Activated naive CD4-positive, alpha-beta T cell treated with anti-CD3 and anti-CD28 coated beads for 36 hours (primary cell): ENCODE measurements around the gene ADK. TPM values are rescaled to one million over a fixed set of nuclear protein-coding genes. Genes with fewer than 3 reads are reported as not detected.
"Not testable (repeated sequence)": the region's sequence is repeated elsewhere in the genome, so short reads cannot be mapped to it uniquely, and the experiment has no call there.

Experiments
- CTCF ChIA-PET: fragments of 350-600 bp; sonication (Branson Sonifier 250); formaldehyde crosslinking; loops from one replicate; lab custom pipeline; 2021; ENCODE audit warnings: antibody characterized with exemption; lab: Charles Lee
- DNase-seq: peaks from one replicate; pipeline ENCODE4 v3.0.0-alpha.2; 2020
- H3K27ac Mint-ChIP-seq: one replicate; pipeline ENCODE4 v1.8.0; 2021; ENCODE audit warnings: mild to moderate bottlenecking, mixed read lengths
- H3K27me3 Mint-ChIP-seq: one replicate; pipeline ENCODE4 v1.8.0; 2021; ENCODE audit warnings: low read depth, mixed read lengths
- H3K36me3 Mint-ChIP-seq: one replicate; pipeline ENCODE4 v1.8.0; 2021; ENCODE audit warnings: low read depth, mixed read lengths
- H3K4me1 Mint-ChIP-seq: one replicate; pipeline ENCODE4 v1.8.0; 2021; ENCODE audit warnings: low read depth, mixed read lengths
- H3K4me3 Mint-ChIP-seq: one replicate; pipeline ENCODE4 v1.8.0; 2021; ENCODE audit warnings: mild to moderate bottlenecking, moderate library complexity, mixed read lengths
- H3K9me3 Mint-ChIP-seq: one replicate; pipeline ENCODE4 v1.8.0; 2021; ENCODE audit warnings: mixed read lengths
- intact Hi-C: fragments of 100-400 bp; cut with micrococcal nuclease; formaldehyde crosslinking; loops from one replicate; pipeline ENCODE4 v1.15.1; 2023
- total RNA-seq, 2 experiments: library from RNA; stranded (reverse); gene quantifications; one replicate each; pipeline ENCODE4 v1.2.3, GENCODE V29; 2021

Gene ADK
- total RNA-seq, 2 experiments from 2014 or later = 43.4 to 43.9 TPM

DNA sequence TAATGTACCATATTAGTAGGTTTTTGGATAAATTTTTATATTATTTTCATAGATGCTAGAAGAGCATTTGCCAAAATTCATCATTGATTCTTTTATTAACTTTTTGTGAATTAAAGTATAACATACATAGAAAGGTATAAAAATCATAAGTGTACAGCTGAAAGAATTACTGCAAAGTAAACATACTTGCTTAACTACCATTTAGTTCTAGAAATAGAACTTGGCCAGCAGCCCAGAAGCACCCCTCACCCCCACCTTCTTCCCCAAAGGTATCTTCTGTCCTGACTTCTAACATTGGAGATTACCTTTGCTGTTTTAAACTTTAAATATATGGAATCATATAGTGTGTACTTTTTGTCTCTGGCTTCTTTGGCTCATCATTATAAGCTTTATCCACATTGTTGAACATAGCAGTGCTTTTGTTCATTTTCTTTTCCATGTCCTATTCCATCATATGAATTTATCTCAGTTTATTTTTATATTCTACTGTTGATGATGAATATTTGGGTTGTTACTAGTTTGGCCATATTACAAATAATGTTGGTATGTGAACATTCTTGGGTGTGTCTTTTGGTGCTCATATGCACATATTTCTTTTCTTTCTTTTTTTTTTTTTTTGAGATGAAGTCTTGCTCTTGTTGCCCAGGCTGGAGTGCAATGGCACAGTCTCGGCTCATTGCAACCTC, 142.8 kb downstream of the ADK start:
- no peak overlapping the region for H3K27ac Mint-ChIP-seq
- no peaks in the 10 kb centered on the region for H3K9me3 Mint-ChIP-seq
- intact Hi-C loops = no loop called here
- H3K36me3 Mint-ChIP-seq = peaks cover 2% of the 10 kb centered on the region
- H3K4me1 Mint-ChIP-seq = peaks cover 16% of the 10 kb centered on the region
- H3K4me3 Mint-ChIP-seq = no peak overlapping the region
- DNase-seq = no peak
- H3K27me3 Mint-ChIP-seq = no peaks in the 10 kb centered on the region
- CTCF ChIA-PET = interaction anchor here (0.8 kb wide), 1 partner anchor 24 kb away, joined by 3 read pairs; no protein-coding TSS in a partner anchor

DNA sequence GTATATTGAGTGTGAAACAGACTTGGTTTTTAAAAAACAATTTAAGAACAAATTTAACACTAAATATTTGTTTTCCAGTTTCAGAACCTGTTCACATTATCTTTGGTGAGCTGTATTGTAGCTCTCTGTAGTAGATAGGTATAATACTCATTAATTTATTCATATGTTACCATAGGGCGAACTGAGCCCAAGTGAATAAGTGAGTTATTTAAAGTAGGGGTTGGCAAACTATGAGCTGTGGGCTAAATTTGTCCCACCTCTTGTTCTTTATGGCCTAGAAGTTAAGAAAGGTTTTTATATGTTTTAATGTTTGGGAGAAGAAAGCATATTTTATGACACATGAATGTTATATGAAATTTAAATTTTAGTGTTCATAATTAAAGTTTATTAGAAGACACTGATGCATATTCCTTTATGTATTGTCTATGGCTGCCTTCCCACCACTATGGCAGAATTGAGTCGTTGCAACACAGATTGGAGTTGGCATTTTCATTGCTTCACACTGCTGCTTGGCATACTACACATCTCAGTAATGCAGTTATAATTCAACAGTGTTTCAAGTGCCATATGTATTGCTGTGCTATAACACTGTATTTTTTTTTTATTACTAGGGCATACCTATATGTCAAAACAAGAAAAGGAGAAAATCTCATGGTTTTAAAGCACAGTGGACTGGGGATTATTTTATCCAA, 146.5 kb downstream of the ADK start:
- CTCF ChIA-PET = interaction anchor here (1.1 kb wide), 1 partner anchor 803 kb away, joined by 3 read pairs; no protein-coding TSS in a partner anchor
- no peaks in the 10 kb centered on the region for H3K27me3 Mint-ChIP-seq
- no peak for DNase-seq

GRCh38 chr10:74300074-74300621, 149.1 kb downstream of the ADK start:
- H3K9me3 Mint-ChIP-seq, H3K36me3 Mint-ChIP-seq, intact Hi-C loops, H3K4me1 Mint-ChIP-seq, DNase-seq, H3K27me3 Mint-ChIP-seq, H3K27ac Mint-ChIP-seq, H3K4me3 Mint-ChIP-seq: not testable (repeated sequence)
- CTCF ChIA-PET = interaction anchor here (0.7 to 0.8 kb wide), 3 partner anchors 34 to 632 kb away, joined by 3 to 5 read pairs (median 3); no protein-coding TSS in a partner anchor

More for the DNA sequence above, 146.5 kb downstream of the ADK start:
- H3K36me3 Mint-ChIP-seq = peaks cover 2% of the 10 kb centered on the region
- no peak overlapping the region for H3K27ac Mint-ChIP-seq
- intact Hi-C loops = no loop called here
- peaks cover 7% of the 10 kb centered on the region for H3K4me1 Mint-ChIP-seq
- H3K9me3 Mint-ChIP-seq = no peaks in the 10 kb centered on the region
- no peak overlapping the region for H3K4me3 Mint-ChIP-seq

GRCh38 chr10:74300666-74301065, 149.6 kb downstream of the ADK start:
- CTCF ChIA-PET = interaction anchor here (0.8 kb wide), 1 partner anchor 172 kb away, joined by 3 read pairs; no protein-coding TSS in a partner anchor
- no peaks in the 10 kb centered on the region for H3K9me3 Mint-ChIP-seq
- intact Hi-C loops = no loop called here
- H3K4me1 Mint-ChIP-seq = peaks cover 4% of the 10 kb centered on the region
- H3K36me3 Mint-ChIP-seq = peaks cover 2% of the 10 kb centered on the region
- no peak overlapping the region for H3K4me3 Mint-ChIP-seq
- H3K27ac Mint-ChIP-seq = no peak overlapping the region
- no peaks in the 10 kb centered on the region for H3K27me3 Mint-ChIP-seq
- no peak for DNase-seq

DNA sequence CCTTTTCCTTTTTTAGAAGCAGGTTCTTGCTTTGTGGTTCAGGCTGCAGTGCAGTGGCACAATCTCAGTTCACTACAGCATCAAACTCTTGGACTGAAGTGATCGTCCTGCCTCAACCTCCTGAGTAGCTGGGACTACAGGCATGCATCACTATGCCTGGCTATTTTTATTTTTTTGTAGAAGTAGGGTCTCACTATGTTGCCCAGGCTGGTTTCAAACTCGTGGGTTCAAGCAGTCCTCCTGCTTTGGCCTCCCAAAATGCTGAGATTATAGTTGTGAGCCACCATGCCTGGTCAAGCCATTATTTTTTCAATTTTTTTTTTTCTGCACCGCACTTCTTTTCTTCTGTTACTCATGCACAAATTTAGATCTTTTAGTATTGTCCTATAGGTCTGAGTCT, 154.7 kb downstream of the ADK start:
- Mint-ChIP-seq H3K4me1 (peaks cover 12% of the 10 kb centered on the region), H3K27ac (no peak overlapping the region), H3K4me3 (no peak overlapping the region), H3K27me3 (no peaks in the 10 kb centered on the region), H3K9me3 (no peaks in the 10 kb centered on the region), H3K36me3 (no peaks in the 10 kb centered on the region)
- no peak for DNase-seq
- CTCF ChIA-PET = interaction anchor here (0.6 kb wide), 1 partner anchor 387 kb away, joined by 3 read pairs; no protein-coding TSS in a partner anchor
- intact Hi-C loops = no loop called here

GRCh38 chr10:74306227-74306982, 155.4 kb downstream of the ADK start:
- H3K27me3 Mint-ChIP-seq = no peaks in the 10 kb centered on the region
- no peaks in the 10 kb centered on the region for H3K36me3 Mint-ChIP-seq
- no peaks in the 10 kb centered on the region for H3K9me3 Mint-ChIP-seq
- H3K4me3 Mint-ChIP-seq = no peak overlapping the region
- CTCF ChIA-PET = no interaction called here
- no peak overlapping the region for H3K27ac Mint-ChIP-seq
- intact Hi-C loops = no loop called here
- H3K4me1 Mint-ChIP-seq = peaks cover 12% of the 10 kb centered on the region
- DNase-seq = no peak

DNA sequence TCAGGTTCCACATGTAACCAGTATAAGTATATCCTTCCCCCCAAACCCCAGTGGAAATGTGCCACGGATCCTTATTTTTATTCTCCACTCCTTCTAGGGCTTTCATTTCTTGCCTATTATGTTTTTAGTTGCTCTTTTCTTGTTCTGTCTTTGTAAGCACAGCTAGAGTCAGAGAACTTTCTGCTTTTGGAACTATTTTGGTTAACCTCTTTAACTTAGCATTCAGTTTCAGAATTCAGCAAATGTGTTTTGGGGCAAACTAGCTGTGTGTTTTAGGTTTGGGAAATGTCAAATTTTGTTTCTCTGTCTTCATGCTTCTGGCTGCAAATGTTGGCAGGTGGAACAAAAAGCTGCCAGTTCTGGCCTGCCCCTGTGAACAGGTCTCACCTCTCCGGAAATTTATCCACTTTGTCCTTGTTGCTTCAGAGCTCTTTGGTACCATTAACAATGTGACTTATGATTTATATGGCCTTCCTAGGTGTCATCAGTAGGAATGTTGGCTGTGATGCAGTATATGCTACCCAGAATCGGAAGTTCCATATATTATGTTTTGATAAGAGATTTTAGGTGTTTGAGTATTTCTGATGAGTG, 156.1 kb downstream of the ADK start:
- H3K4me3 Mint-ChIP-seq = no peak overlapping the region
- H3K9me3 Mint-ChIP-seq = no peaks in the 10 kb centered on the region
- CTCF ChIA-PET = interaction anchor here (0.6 kb wide), 1 partner anchor 418 kb away, joined by 4 read pairs; no protein-coding TSS in a partner anchor
- intact Hi-C loops = no loop called here
- H3K4me1 Mint-ChIP-seq = peaks cover 12% of the 10 kb centered on the region
- no peak for DNase-seq
- no peaks in the 10 kb centered on the region for H3K36me3 Mint-ChIP-seq
- no peak overlapping the region for H3K27ac Mint-ChIP-seq
- no peaks in the 10 kb centered on the region for H3K27me3 Mint-ChIP-seq

DNA sequence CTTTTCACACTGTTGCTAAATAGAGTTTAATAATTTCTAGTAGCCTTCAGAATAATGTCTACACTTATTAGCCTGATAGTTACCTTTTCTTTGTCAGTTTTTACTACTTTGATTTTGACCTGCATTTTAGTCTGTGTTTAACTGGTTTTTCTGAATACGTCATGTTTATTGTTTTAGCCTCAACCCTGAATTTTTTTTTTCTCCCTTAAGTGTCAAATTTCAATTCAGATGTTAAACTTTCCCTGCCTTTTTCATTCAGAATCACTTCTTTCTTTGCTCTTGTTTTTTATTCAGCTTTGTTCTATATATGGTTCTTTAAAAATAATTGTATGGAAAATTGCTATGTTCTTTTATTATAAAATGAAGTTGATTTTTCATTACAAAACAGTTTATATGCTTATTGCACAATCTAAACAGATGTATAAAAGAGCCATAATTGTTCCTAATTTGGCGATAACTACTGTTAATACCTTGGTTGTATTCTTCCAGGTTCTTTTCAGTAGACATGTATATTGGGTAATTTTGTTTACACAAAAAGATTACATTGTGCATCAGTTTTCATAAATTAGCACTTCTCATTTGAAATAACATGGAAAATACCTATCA, 159.7 kb downstream of the ADK start:
- peaks cover 3% of the 10 kb centered on the region for H3K36me3 Mint-ChIP-seq
- no peak for DNase-seq
- no peak overlapping the region for H3K27ac Mint-ChIP-seq
- no peak overlapping the region for H3K4me3 Mint-ChIP-seq
- CTCF ChIA-PET = no interaction called here
- H3K27me3 Mint-ChIP-seq = no peaks in the 10 kb centered on the region
- intact Hi-C loops = no loop called here
- peaks cover 15% of the 10 kb centered on the region for H3K4me1 Mint-ChIP-seq
- no peaks in the 10 kb centered on the region for H3K9me3 Mint-ChIP-seq

- Mint-ChIP-seq H3K9me3 (peaks cover 4% of the 10 kb centered on the region), H3K4me1 (peaks cover 3% of the 10 kb centered on the region), H3K4me3 (no peak overlapping the region), H3K27ac (no peak overlapping the region), H3K27me3 (no peaks in the 10 kb centered on the region), H3K36me3 (peaks cover 24% of the 10 kb centered on the region)
- no peak for DNase-seq
- intact Hi-C loops = no loop called here
- CTCF ChIA-PET = no interaction called here
Observed at GRCh38 chr10:74314166-74314565, 163.1 kb downstream of the ADK start.

- DNase-seq = no peak
- Mint-ChIP-seq H3K4me1 (no peaks in the 10 kb centered on the region), H3K9me3 (peaks cover 16% of the 10 kb centered on the region), H3K27ac (no peak overlapping the region), H3K4me3 (no peak overlapping the region), H3K36me3 (peaks cover 51% of the 10 kb centered on the region), H3K27me3 (no peaks in the 10 kb centered on the region)
- intact Hi-C loops = no loop called here
- CTCF ChIA-PET = no interaction called here
Observed at GRCh38 chr10:74320026-74320425, 169.0 kb downstream of the ADK start.

- no peaks in the 10 kb centered on the region for H3K4me1 Mint-ChIP-seq
- H3K36me3 Mint-ChIP-seq = peaks cover 50% of the 10 kb centered on the region
- H3K27me3 Mint-ChIP-seq = no peaks in the 10 kb centered on the region
- H3K4me3 Mint-ChIP-seq = no peak overlapping the region
- H3K9me3 Mint-ChIP-seq = peaks cover 16% of the 10 kb centered on the region
- DNase-seq = no peak
- CTCF ChIA-PET = interaction anchor here (0.6 kb wide), 1 partner anchor 577 kb away, joined by 4 read pairs; no protein-coding TSS in a partner anchor
- no peak overlapping the region for H3K27ac Mint-ChIP-seq
- intact Hi-C loops = no loop called here
Observed at GRCh38 chr10:74320717-74321116, 169.7 kb downstream of the ADK start.
